Hindlimb muscle (tissue), 1 donor: ENCODE data around the gene PRLH. TPM values are rescaled to one million over a fixed set of nuclear protein-coding genes. Genes with fewer than 3 reads are reported as not detected.
A peak's percentile ranks its signal among the peaks of the same experiment; 100 is the strongest.
"Not testable (repeated sequence)": the region's sequence is repeated elsewhere in the genome, so short reads cannot be mapped to it uniquely, and the experiment has no call there.

Experiments used
- DNase-seq: peaks from one replicate; pipeline ENCODE4 v3.0.0-alpha.2; 2013
- polyA plus RNA-seq: library from polyadenylated mRNA; unstranded; fragments of 120-200 nt; gene quantifications from one replicate; pipeline ENCODE4 v1.2.1, GENCODE V29; 2013; ENCODE audit not compliant: insufficient read length

The PRLH gene
- polyA plus RNA-seq, 1 donor = not detected

DNA sequence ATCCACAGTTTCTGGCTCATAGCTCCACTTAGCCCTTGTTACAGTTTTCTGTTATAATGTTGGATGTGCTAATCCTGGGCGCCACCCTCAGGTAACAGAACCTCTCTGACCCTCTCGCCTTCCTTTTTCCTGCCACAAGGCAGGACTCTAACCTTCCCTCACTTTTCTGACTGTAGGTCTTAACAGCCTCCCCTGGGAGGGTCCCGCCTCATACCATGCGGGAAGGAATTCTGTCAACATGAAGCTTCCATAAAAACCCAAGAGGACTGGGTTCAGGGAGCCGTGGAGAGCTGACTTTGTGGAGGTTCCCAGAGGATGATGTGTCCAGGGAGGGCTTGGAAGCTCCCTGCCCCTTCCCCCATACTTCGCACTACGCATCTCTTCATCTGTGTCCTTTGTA lies 36.0 kb downstream of the PRLH start:
- DNase-seq = no peak

DNA sequence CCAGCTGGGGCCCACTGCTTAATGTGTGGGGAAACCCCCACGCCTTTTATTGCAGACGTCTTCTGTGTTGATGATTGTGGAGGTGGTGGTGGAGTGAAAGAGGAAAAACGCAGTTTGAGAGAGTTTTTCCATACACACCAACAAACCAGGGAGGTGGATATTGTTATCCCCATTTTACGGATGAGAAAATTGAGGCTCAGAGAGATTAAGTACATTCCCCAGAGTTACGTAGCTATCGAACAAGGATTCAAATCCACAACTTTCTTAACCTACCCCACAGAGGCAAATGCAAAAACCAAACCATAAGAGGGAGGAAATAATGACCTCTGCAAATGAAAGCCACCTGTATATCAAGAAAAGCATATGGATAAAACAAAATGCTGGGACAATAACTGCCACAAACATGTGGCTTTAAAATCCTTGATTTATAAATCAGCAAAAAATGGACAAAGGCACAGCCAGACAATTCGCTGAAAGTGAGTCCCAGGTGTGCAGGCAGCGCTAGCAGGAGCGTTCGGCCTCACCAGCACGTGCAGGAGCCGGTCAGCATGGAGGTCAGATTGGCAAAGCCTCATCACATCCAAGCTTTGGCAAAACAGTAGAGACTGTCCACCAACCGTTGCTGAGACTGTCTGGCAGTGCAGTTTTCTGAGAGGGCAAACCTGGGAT lies 36.8 kb downstream of the PRLH start:
- DNase-seq = no peak

DNA sequence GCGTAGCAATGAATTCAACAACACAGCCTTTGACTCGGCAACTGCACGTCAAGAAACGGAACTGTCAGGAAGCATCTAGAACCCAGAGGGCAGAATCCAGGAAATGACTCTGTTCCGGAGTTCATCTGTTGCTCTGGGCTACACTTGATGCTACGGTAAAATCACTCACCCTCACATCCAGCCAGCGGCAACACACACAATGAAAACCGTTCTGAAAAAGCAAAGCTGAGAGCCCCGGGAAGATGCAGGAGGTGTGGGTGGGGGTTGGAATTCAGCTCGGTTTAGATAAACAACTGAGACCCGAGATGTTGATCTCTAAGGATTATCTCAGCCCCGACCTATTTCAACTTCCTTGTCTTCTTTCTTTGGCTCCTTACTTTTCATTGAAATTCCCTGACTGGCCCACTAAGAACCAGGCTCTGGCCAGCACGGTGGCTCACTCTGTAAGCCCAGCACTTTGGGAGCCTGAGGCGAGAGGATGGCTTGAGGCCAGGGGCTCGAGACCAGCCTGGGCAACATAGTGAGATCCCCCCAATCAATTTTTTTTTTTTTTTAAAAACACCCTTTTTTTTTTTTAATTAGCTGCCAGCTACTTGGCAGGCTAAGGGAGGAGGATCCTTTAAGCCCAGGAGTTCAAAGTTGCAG lies 37.5 kb downstream of the PRLH start:
- peak; percentile 66 for DNase-seq

DNA sequence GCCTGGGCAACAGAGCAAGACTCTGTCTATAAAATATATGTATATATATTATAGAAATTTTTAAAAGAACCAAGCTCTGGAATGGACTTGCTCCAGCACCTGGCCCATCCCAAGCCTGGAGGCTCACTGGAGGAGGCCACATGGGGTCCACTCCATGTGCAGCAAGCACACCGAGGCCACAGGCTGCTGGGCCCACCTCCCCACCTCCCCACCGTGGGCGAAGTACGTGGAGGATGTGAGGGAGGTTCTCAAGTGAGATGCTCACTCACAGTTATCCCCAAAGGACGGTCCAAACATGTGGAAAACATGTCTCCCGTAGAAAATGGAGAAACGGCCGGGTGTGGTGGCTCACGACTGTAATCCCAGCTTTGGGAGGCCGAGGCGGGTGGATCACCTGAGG lies 38.0 kb downstream of the PRLH start:
- DNase-seq = no peak

DNA sequence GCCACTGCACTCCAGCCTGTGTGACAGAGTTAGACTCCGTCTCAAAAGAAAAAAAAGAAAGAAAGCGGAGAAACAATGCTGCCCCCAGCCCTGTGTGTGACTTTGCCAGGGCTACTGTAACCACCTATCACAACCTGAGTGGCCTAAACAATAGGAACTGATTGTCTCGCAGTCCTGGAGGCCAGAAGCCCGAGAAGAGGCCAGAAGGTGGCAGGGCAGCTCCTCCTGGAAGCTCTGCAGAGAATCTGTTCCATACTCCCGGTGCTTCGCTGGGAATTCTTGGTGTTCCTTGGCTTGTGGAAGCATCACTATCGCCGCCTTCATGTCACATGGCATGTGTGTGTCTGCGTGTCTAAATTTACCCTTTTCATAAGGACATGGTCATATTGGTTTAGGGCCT lies 38.6 kb downstream of the PRLH start:
- DNase-seq = no peak

DNA sequence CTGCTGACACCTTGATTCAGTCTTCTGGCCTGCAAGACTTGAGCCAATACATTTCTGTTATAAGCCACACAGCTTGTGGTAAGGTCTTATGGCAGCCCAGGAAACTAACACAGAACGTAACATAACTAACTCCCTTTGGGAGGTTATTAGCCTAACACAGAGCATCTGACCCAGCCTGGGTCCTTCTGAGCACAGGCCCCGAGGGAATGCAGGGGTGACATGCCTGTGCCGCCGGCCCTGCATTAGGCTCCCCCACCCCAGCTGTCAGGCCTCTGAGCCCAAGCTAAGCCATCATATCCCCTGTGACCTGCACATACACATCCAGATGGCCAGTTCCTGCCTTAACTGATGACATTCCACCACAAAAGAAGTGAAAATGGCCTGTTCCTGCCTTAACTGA lies 40.1 kb downstream of the PRLH start:
- DNase-seq = not testable (repeated sequence)

DNA sequence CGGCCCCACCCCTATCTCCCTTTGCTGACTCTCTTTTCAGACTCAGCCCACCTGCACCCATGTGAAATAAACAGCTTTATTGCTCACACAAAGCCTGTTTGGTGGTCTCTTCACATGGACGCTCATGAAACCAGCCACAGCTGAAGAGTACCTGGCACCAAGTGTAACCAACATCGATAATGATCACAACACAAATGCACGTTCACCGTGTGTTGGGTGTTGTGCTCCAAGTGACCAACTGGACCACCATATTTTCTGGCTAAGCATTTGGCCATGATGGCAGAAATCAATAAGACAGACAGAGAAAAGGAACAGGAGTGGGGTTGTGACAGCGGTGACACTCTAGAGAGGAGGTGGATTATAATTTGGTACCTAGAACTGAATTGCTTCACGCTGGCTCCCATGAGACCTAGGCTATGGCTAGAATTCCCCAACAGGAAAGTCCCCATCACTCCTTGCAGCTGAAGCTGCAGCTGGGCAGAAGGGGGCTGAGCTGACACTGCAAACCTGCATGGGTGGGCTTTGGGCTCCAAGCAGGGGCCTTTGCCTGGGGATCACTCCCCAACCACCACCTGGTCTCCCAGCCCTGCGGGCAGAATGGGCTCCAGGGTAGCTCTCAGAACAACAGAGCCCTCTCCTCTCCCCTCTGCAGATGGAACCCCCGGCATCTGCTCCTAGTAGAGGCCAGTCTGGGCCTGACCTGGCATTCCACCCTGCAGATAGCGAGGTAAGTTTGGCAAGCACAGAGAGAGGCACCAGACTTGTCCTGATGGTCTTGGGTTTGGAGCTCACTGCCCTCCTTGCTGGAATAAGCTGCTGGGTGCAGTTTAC lies 46.4 kb downstream of the PRLH start:
- DNase-seq = no peak

DNA sequence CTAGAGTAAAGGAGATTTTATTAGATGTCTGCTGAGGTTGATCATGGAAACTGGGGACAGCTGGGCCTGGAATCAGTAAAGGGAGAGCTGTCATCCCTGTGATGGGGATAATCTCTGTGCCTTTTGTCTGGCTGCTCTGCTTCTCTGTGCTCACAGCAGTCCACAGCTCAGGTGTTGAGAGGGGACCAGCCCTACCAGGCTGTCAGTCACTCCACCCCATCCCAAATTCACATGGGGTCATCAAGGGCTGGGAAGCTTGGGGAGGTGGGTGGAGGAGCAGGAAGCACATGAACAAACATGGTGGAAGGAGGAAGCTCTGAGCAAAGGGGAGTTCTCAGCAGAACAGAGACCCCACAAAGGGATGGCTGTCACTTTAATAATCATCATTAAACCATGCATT lies 47.3 kb downstream of the PRLH start:
- no peak for DNase-seq

DNA sequence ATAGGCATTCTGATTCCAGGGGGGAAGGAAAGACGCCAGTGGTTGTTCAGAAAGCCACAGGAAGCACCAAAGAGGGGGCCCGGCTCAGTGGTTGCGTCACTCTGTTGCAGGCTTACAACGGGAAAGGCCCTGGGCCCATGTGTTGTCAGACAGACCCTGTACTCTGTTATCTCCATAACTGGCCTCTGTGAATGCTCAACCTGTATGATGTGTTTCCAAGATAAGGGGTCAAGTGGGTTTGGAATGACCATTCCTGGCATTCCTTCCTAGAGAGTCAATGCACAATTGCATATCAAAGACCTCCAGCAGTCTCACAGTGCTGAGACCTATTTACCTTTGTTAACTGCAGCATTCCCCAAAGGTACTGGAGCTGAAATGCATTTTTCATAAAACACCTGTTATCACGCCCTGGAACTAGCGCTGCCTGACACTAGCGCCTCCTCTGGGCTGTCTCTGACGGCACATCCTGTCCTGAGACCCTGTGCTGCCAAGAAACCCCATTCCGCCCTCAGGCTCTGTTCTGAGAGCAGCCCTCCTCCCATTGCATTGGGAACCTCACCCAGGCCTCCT lies 47.9 kb downstream of the PRLH start:
- DNase-seq = no peak

DNA sequence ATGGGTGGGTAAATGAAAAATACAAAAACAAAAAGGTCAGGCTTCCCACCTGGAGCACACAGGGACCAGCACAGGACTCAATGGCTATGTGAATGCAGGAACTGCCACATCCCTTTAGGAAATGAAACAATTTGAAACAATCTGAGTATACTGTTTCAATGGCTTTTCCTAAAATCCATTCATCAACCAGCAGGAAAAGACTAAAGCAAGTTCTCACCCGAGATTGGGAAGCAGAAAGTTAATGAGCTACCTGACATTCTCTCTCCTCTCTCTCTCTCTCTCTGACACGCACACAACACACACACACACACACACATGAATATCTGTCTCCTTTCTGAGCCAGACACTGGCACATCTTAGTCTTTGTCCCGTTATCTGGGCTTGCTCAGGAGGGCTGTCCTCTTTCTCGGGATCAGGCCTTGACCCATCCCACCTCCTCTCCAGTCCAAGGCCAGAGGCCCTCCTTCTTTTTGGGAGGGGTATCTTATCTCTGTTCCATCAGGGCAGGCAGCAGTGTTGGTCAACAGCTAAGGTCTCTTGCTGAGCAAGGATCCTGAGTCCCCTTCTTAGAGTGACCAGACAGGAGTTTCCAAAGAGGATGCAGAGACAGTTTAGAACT lies 49.4 kb downstream of the PRLH start:
- DNase-seq = no peak

DNA sequence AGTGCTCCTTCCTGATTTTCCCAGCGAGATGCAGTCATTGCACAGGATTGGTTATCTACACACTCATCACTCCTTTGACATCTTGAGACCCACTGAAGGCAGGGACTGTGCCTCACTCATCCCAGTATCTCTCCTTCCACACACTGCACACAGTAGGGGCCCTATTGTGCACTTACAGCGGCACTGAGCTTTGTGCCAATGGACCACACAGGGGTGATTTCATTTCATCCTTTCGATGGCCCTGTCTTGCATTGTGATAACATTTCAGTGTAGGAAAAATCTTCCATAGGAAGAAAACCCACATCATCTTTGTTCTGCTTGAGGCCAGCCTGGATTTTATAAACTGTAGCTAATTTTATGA lies 50.0 kb downstream of the PRLH start:
- DNase-seq = no peak

Other genes with a start within 250 kb of the PRLH start
- 254 TPM for gene COL6A3, start 152.4 kb upstream of the PRLH start, polyA plus RNA-seq
- 0.85 TPM for gene MLPH, start 79.3 kb upstream of the PRLH start, polyA plus RNA-seq
- gene RAB17, start 24.2 kb downstream of the PRLH start, polyA plus RNA-seq = 1.6 TPM
- gene LRRFIP1, start 61.0 kb downstream of the PRLH start, polyA plus RNA-seq = 184 TPM
- 0.93 TPM for gene RBM44, start 232.2 kb downstream of the PRLH start, polyA plus RNA-seq